Caco-2 (cell line): ENCODE results near the gene CCR2. TPM values are rescaled to one million over a fixed set of nuclear protein-coding genes. Genes with fewer than 3 reads are reported as not detected.

Source experiments
- BruUV-seq: library from RNA; stranded (reverse); fragments of 400-500 nt; replicated peaks from 2 replicates; lab custom pipeline; 2021; lab: Mats Ljungman, UMichigan
- CTCF ChIA-PET: fragments of 300-600 bp; sonication (Branson Sonifier 250); formaldehyde crosslinking; loops from one replicate; lab custom pipeline; 2022; ENCODE audit warnings: antibody characterized with exemption; lab: Charles Lee
- POLR2A ChIA-PET: fragments of 300-600 bp; sonication (Branson Sonifier 250); formaldehyde crosslinking; loops from one replicate; lab custom pipeline; 2022; ENCODE audit warnings: antibody characterized with exemption; lab: Charles Lee
- DNase-seq, 2 experiments: peaks; one replicate each; pipeline versions ENCODE4 v3.0.0 to v3.0.0-alpha.2; 2020 to 2022
- H3K27me3 ChIP-seq: replicated peaks from 2 replicates; pipeline ENCODE4 v1.6.0; 2011; ENCODE audit warnings: low read length; ENCODE audit not compliant: control insufficient read depth, insufficient read depth
- H3K36me3 ChIP-seq: 2 replicates; pipeline ENCODE4 v1.5.1; 2011; ENCODE audit warnings: low read length; ENCODE audit not compliant: control insufficient read depth, insufficient read depth
- H3K4me1 ChIP-seq: fragments of 250-450 bp; sonication (Bioruptor Pico); 2 replicates; pipeline ENCODE4 v1.5.1; 2020; ENCODE audit warnings: mild to moderate bottlenecking
- H3K4me3 ChIP-seq: 2 replicates; pipeline ENCODE4 v1.5.1; 2011; ENCODE audit warnings: low read depth, mild to moderate bottlenecking, control low read depth, low read length
- H3K9me3 ChIP-seq: fragments of 250-450 bp; sonication (Bioruptor Pico); 2 replicates; pipeline ENCODE4 v1.5.1; 2020; ENCODE audit warnings: mild to moderate bottlenecking, moderate library complexity
- H3K27ac Mint-ChIP-seq: one replicate; pipeline ENCODE4 v1.8.0; 2022; ENCODE audit warnings: mixed read lengths; ENCODE audit not compliant: unreplicated experiment
- H3K27me3 Mint-ChIP-seq: one replicate; pipeline ENCODE4 v1.8.0; 2022; ENCODE audit warnings: mixed read lengths; ENCODE audit not compliant: insufficient read depth, unreplicated experiment
- H3K36me3 Mint-ChIP-seq: one replicate; pipeline ENCODE4 v1.8.0; 2022; ENCODE audit warnings: mild to moderate bottlenecking, mixed read lengths; ENCODE audit not compliant: insufficient read depth, unreplicated experiment
- H3K4me1 Mint-ChIP-seq: one replicate; pipeline ENCODE4 v1.8.0; 2022; ENCODE audit warnings: low read depth, mixed read lengths; ENCODE audit not compliant: unreplicated experiment
- H3K4me3 Mint-ChIP-seq: one replicate; pipeline ENCODE4 v1.8.0; 2022; ENCODE audit warnings: mild to moderate bottlenecking, moderate library complexity, mixed read lengths; ENCODE audit not compliant: unreplicated experiment
- H3K9me3 Mint-ChIP-seq: one replicate; pipeline ENCODE4 v1.8.0; 2022; ENCODE audit warnings: mixed read lengths; ENCODE audit not compliant: unreplicated experiment
- intact Hi-C: fragments of 100-400 bp; cut with micrococcal nuclease; formaldehyde crosslinking; loops from one replicate; pipeline ENCODE4 v1.10.0; 2022; ENCODE audit not compliant: unreplicated experiment
- total RNA-seq: library from RNA; stranded (reverse); gene quantifications from 2 replicates; pipeline ENCODE4 v1.2.3, GENCODE V29; 2022
- TF ChIP-seq, protein P1 (sequence below), 2 experiments: fragments of 200-600 bp in 1 of 2; IDR thresholded peaks; 1 replicate in 1 of 2; 2 replicates in 1 of 2; pipeline versions ENCODE4 v1.5.1 to v1.8.0; 2011 to 2022; ENCODE audit warnings: antibody characterized with exemption in 1 of 2, control low read depth in 1 of 2, inconsistent platforms in 1 of 2, low read depth in 1 of 2, low read length in 1 of 2, mild to moderate bottlenecking in 1 of 2, moderate library complexity in 1 of 2; ENCODE audit not compliant: insufficient read depth in 1 of 2, severe bottlenecking in 1 of 2, unreplicated experiment in 1 of 2

The CCR2 gene
- total RNA-seq, 1 experiment from 2014 or later = not detected

DNA sequence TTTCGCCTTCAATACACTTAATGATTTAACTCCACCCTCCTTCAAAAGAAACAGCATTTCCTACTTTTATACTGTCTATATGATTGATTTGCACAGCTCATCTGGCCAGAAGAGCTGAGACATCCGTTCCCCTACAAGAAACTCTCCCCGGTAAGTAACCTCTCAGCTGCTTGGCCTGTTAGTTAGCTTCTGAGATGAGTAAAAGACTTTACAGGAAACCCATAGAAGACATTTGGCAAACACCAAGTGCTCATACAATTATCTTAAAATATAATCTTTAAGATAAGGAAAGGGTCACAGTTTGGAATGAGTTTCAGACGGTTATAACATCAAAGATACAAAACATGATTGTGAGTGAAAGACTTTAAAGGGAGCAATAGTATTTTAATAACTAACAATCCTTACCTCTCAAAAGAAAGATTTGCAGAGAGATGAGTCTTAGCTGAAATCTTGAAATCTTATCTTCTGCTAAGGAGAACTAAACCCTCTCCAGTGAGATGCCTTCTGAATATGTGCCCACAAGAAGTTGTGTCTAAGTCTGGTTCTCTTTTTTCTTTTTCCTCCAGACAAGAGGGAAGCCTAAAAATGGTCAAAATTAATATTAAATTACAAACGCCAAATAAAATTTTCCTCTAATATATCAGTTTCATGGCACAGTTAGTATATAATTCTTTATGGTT lies 17.1 kb downstream of the CCR2 start, which contains the start of gene CCR5:
TSS of gene CCR5 (plus strand) at position 108 of the 680 bp plus-strand sequence. CDS start 1,957 bp downstream, outside the sequence.
- Mint-ChIP-seq H3K9me3 (no peaks in the 10 kb centered on the region), H3K27ac (no peak within 1 kb of the TSS), H3K27me3 (peaks cover 6% of the 10 kb centered on the region), H3K4me1 (peaks cover 14% of the 10 kb centered on the region), H3K36me3 (no peaks in the 10 kb centered on the region), H3K4me3 (no peak within 1 kb of the TSS)
- Histone ChIP-seq H3K4me1 (peaks cover 14% of the 10 kb centered on the region; the same call in 1 of the 2 replicates), H3K36me3 (no peaks in the 10 kb centered on the region), H3K4me3 (no peak within 1 kb of the TSS), H3K9me3 (no peaks in the 10 kb centered on the region), H3K27me3 (no peaks in the 10 kb centered on the region)
- BruUV-seq = no TSS peak
- TF ChIP-seq, protein P1, sequence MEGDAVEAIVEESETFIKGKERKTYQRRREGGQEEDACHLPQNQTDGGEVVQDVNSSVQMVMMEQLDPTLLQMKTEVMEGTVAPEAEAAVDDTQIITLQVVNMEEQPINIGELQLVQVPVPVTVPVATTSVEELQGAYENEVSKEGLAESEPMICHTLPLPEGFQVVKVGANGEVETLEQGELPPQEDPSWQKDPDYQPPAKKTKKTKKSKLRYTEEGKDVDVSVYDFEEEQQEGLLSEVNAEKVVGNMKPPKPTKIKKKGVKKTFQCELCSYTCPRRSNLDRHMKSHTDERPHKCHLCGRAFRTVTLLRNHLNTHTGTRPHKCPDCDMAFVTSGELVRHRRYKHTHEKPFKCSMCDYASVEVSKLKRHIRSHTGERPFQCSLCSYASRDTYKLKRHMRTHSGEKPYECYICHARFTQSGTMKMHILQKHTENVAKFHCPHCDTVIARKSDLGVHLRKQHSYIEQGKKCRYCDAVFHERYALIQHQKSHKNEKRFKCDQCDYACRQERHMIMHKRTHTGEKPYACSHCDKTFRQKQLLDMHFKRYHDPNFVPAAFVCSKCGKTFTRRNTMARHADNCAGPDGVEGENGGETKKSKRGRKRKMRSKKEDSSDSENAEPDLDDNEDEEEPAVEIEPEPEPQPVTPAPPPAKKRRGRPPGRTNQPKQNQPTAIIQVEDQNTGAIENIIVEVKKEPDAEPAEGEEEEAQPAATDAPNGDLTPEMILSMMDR (IDR thresholded peaks at IDR 0.05; ENCODE audit: insufficient read depth in 1 of 2, low read depth in 1 of 2, low read length in 1 of 2, severe bottlenecking in 1 of 2, unreplicated experiment in 1 of 2) = no peak
- ChIA-PET CTCF (interaction anchor here (0.8 to 3.0 kb wide), 4 partner anchors 40 to 432 kb away, joined by 3 to 11 read pairs (median 6); partner anchors contain the start of gene CCR1), POLR2A (no interaction called here)
- intact Hi-C loops = loop anchor here (2.0 kb wide), 1 partner anchor 162 kb away; the partner anchor contains the start of gene CCR1
- no peak for DNase-seq

DNA sequence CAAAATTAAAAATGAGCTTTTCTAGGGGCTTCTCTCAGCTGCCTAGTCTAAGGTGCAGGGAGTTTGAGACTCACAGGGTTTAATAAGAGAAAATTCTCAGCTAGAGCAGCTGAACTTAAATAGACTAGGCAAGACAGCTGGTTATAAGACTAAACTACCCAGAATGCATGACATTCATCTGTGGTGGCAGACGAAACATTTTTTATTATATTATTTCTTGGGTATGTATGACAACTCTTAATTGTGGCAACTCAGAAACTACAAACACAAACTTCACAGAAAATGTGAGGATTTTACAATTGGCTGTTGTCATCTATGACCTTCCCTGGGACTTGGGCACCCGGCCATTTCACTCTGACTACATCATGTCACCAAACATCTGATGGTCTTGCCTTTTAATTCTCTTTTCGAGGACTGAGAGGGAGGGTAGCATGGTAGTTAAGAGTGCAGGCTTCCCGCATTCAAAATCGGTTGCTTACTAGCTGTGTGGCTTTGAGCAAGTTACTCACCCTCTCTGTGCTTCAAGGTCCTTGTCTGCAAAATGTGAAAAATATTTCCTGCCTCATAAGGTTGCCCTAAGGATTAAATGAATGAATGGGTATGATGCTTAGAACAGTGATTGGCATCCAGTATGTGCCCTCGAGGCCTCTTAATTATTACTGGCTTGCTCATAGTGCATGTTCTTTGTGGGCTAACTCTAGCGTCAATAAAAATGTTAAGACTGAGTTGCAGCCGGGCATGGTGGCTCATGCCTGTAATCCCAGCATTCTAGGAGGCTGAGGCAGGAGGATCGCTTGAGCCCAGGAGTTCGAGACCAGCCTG lies 17.8 kb downstream of the CCR2 start:
- intact Hi-C loops = loop anchor here (1.0 to 2.0 kb wide), 5 partner anchors 78 to 283 kb away; partner anchors contain the start of gene CCR1
- no peaks in the 10 kb centered on the region for H3K36me3 Mint-ChIP-seq
- Histone ChIP-seq H3K4me1 (peaks cover 14% of the 10 kb centered on the region; the same call in 1 of the 2 replicates), H3K9me3 (no peaks in the 10 kb centered on the region), H3K27me3 (no peaks in the 10 kb centered on the region), H3K4me3 (no peak overlapping the region), H3K36me3 (no peaks in the 10 kb centered on the region)
- peaks cover 6% of the 10 kb centered on the region for H3K27me3 Mint-ChIP-seq
- H3K4me3 Mint-ChIP-seq = no peak overlapping the region
- no peaks in the 10 kb centered on the region for H3K9me3 Mint-ChIP-seq
- H3K4me1 Mint-ChIP-seq = peaks cover 14% of the 10 kb centered on the region
- POLR2A ChIA-PET = no interaction called here
- no TSS peak for BruUV-seq
- TF ChIP-seq, protein P1 (IDR thresholded peaks at IDR 0.05; ENCODE audit: insufficient read depth in 1 of 2, low read depth in 1 of 2, low read length in 1 of 2, severe bottlenecking in 1 of 2, unreplicated experiment in 1 of 2) = no peak
- no peak overlapping the region for H3K27ac Mint-ChIP-seq
- CTCF ChIA-PET = interaction anchor here (0.6 to 3.0 kb wide), 7 partner anchors 75 to 433 kb away, joined by 3 to 11 read pairs (median 4); partner anchors contain the start of gene CCR1
- DNase-seq = no peak
